ENCODE data around the gene KAZN.

- no peak for TF ChIP-seq CTCF (optimal IDR thresholded peaks at IDR 0.05 in 1 of 3, IDR thresholded peaks at IDR 0.05 in 1 of 3, conservative IDR thresholded peaks at IDR 0.05 in 1 of 3; ENCODE audit: extremely low read depth in 1 of 3, insufficient read depth in 2 of 3, low read length in 3 of 3)
- TF ChIP-seq EZH2 (IDR thresholded peaks at IDR 0.05; ENCODE audit: low read length), result no peak
Observed at GRCh38 chr1:14897997-14898645, 299.6 kb downstream of the KAZN start.
